AG08396 (cell line): ENCODE data around the gene PWWP2B.

Experiments
- DNase-seq: peaks from one replicate; pipeline ENCODE4 v3.0.0; 2012; ENCODE audit warnings: low spot score, mixed read lengths

The PWWP2B gene

DNA sequence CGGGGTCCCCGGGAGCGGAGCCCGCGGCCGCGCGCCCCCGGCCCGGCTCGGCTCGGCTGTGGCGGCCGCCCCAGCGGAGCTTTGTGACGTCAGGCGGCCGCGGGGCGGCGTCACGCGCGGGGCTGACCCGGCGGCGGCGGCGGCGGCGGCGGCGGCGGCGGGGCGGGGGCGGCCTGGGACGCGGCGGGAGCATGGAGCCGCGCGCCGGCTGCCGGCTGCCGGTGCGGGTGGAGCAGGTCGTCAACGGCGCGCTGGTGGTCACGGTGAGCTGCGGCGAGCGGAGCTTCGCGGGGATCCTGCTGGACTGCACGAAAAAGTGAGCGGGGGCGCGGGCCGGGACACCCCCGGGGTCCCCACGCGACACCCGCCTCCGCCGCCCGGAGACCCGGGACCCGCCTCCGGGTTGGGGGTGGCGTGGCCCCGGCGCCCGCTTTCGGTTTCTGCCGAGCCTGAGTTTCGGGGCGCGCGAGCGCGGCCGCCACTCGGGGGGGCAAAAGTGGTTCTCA lies at the start of gene PWWP2B:
Gene PWWP2B, plus strand, starts transcription at position 165 of the 506 bp plus-strand sequence. Its CDS starts 27 bp downstream, at position 192.
- peak; percentile 88 for DNase-seq

GRCh38 chr10:132347211-132347930 lies 49.6 kb upstream of the PWWP2B start:
- DNase-seq: no peak

DNA sequence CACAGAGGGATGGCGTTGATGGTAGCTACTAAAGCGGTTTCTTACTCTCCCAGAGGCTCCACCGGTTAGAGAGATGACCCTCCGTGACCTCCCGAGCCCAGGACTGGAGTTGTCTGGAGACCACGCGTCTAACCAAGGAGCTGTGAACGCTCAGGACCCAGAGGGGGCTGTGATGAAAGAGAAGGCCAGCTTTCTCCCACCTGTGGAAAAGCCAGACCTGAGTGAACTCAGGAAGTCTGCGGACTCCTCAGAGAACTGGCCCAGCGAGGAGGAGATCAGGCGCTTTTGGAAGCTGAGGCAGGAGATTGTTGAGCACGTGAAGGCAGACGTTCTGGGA lies 49.1 kb upstream of the PWWP2B start:
- DNase-seq: no peak

GRCh38 chr10:132349766-132350165 lies 47.2 kb upstream of the PWWP2B start:
- no peak for DNase-seq

- DNase-seq: no peak
Measured at GRCh38 chr10:132350391-132350790, 46.6 kb upstream of the PWWP2B start.

DNA sequence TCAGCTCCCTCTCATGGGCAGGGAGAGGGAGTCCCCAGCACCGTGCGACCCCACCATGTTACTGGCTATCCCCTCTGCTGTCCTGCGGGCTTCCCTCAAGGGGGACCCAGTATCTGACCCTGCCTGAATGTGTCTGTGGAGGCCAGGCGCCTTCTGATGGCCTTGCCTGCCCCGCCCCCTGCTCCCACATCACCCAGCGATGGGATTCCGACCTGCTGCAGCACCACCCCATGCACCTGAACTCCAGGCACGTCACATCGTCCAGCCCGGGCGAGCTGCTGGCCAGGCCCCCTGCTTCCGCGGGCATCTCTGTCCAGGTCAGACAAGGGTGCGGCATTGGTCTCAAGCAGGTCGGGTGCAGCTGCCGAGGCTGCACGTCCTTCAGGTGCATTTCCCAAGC lies 46.1 kb upstream of the PWWP2B start:
- DNase-seq: no peak

DNA sequence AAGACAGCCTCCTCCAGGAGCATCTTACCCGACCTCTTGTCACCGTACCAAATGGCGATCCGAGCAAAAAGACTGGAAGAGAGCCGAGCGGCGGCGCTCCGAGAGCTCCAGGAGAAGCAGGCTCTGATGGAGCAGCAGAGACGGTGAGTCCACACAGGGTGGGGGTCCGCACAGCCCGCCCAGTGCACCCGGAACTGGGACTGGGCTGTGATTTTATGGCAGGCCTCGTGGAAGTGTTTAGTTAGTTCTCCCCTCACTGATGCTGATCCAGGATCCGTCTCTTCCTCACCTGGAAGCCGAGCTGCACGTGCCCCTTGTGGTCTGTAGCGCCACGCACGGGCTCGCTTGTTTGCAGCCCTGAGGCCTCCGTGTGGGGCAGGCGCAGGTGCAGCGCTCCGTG lies 45.4 kb upstream of the PWWP2B start:
- DNase-seq: no peak

GRCh38 chr10:132352462-132353308 lies 44.3 kb upstream of the PWWP2B start:
- peak; percentile 93 for DNase-seq

DNA sequence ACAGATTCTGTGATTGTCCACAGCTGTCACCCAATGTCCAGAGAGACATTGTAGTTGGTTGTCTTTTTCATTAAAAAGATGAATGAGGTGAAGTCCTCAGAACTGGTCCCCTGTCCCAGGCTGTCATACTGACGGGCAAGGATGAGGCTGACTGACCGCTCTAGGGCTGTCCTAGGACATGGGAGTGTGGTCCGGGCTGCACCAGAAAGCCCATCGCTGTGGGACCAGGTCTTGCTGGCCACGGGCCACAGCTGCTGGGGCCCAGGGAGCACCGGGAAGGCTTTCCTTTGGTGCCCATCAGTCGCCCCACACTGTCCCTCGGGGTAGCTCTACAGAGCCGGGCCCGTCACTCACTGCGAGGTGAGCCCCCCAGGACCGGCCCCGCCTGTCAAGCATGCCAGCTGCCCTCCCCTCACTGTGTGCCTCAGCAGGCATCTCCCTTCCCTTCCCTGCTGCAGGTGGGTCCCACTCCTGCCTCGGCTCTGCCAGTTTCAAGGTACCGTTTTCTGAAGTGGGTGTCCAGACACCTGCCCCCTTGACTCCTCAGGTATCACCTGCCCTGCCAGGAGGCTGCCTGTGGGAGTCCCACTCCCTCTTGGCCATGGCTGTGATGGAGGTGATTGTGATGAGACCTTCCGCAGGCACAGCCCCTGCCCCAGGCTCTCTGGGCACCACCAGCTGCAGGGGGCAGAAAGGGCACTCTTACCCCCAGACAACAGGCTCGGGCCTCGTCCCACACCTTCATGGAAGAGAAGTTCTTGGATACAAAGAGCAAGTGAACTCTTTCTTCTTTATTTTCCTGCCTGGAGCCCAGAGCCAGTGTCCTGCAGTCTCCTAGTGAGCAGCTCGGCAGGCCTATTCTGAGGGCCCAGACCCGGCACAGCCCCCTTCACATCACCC lies 43.3 kb upstream of the PWWP2B start:
- DNase-seq: no peak

GRCh38 chr10:132354356-132355094 lies 42.5 kb upstream of the PWWP2B start:
- DNase-seq: no peak

- DNase-seq: no peak
Measured at GRCh38 chr10:132355297-132355696, 41.7 kb upstream of the PWWP2B start.

GRCh38 chr10:132355754-132356153 lies 41.2 kb upstream of the PWWP2B start:
- DNase-seq: no peak

DNA sequence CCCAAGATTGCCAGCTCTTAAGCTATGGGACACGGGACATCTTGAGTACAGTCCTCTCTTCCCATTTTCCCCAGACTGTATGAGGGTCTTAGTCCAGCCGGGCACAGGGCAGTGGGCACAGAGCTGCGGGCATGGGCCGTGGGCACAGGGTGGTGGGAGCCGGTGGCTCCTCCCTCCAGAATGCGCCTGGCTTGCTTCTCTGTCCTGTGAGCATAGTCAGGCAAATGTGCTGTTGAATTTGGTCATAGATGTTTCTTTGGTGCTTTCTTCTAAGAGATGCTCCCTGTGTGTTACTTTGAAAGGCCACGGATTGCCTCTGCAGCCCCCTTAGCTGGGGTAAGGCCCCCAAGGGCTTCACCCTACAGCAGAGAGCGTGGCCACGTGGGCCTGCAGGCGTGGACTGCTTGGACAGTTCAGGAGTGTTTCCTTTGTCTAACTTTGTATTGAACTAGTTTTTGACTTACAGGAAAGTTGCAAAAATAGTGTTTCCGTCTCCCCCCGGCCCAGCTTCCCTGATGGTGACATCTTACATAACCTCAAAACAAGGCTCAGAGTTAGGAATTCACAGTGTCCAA lies 40.3 kb upstream of the PWWP2B start:
- no peak for DNase-seq

DNA sequence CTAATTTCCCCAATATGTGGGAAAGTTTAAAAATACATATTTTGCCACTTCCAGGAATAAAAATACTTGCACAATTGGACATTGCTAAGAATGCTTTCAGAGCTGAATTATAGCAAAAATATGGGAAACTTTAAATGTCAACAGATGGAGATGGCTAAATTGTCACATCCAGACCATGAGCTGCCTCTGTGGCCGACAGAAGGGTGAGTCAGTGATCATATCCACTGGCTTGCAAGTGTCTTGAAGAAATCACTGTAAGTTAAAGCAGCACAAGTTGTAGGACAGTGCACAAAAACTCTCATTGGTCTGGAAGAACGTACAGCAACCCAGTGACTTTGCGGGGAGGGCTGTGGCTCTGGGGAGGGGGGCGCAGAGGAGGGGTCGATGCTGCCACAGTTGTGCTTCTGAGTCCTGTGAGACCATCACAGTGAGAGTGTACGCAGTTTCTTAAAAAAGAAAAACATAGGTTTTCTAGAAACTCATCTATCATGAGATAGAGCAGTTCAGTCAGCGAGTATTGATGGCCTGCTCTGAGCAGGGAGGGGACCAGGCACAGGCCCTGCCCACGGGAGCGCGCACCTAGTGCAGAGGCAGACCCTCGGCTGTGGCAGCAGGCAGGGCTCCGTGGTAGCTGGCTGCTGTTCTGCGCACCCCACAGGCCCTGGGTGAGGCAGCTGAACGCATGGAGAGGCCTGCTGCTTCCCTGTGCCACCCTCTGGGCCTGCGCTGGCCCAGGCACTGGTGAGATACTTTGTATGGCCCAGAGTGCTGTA lies 39.5 kb upstream of the PWWP2B start:
- no peak for DNase-seq

- no peak for DNase-seq
Measured at GRCh38 chr10:132359305-132360040, 37.5 kb upstream of the PWWP2B start.

DNA sequence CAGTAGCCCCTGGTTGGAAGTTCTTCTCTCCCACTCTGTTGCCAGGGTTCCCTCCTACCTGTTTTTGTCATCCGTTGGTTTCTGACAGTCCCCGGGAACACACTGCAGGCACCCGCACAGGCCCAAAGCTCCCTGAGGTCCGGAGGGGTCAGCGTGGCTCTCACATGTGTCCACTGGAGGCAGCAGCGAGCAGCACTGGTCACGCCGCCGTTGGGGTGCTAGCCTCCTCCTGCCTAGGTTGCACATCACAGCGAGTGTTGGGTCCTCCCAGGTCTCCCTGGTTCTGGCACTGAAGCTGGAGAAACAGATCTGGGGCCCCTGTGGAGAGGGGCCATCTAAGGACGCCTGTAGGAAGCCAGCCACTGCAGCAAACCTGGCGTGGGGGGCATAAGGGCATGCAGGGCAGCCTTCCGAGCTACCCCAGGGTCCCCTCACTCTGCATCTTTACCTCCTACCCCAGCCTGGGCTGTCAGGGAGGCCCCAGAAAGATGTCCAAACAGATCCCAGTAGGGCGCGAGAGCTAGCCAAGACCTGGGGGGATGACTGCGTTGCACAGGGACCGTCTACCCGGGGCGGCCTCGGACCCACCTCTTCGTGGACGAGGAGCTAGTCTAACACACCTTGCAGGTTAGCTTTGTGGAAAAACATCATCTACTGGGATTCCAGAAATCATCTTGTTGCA lies 36.1 kb upstream of the PWWP2B start:
- peak; percentile 45 for DNase-seq

DNA sequence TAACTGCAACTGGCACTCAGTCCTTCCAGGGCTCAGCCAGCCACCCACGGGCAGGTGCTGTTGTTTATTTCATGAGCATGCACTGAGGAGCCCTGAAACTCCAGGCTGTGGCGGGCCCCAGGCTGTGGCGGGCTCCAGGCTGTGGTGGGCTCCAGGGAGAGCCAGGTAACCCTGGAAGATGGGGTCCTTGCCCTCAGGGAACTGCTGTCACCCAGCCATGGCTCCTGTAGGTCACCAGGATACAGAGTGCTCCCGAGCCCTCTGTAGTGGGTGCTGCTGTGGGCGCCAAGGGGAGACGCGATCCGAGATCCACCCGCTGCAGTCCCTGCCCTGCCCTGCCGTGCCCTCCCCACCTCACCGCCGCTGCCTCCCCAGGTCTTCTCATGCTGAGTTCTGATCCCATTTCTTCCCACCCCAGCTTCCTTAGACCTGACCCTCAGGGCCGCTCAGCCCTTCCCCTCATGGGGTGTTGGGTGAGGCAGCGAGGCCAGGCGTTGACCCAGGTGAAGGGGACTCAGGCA lies 35.4 kb upstream of the PWWP2B start:
- no peak for DNase-seq

- DNase-seq: no peak
Measured at GRCh38 chr10:132362151-132362611, 34.8 kb upstream of the PWWP2B start.

DNA sequence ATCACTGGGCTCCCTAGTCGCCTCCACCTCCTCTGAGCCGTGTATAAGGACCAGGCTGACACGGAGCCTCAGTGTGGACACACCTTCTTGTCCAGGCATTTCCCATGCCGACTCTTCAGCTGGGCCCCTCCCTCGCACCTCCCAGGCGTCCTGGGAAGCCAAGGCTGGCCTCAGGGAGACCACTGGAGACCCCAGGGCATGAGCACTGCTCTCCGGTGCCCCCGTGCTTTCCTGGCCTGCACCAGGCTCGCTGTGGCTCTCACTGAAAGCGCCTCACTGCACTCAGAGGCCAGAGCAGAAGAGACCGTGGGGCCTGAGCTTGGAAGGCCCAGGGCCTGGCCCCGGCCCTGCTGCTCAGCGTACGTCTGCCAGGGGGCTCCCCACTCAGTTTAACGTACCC lies 33.6 kb upstream of the PWWP2B start:
- no peak for DNase-seq
